ENCODE results near the gene GALNT11.

- no peak for TF ChIP-seq EZH2phosphoT487 (IDR thresholded peaks at IDR 0.05; ENCODE audit: insufficient read depth, low read depth)
- TF ChIP-seq EZH2 (IDR thresholded peaks at IDR 0.05; ENCODE audit: insufficient read depth, poor library complexity, severe bottlenecking): no peak
These were observed 50.9 kb downstream of the GALNT11 start for GRCh38 chr7:152076324-152076821.
